H9 (cell line): Measurements from ENCODE around the gene DDX24. TPM values are rescaled to one million over a fixed set of nuclear protein-coding genes. Genes with fewer than 3 reads are reported as not detected.

Source experiments
- DNase-seq: peaks from one replicate; pipeline ENCODE4 v3.0.0-alpha.2; 2017
- H2AFZ ChIP-seq: one replicate; pipeline ENCODE4 v1.6.1; 2013; ENCODE audit warnings: mild to moderate bottlenecking, low read length, control low read depth, moderate library complexity
- H2AK5ac ChIP-seq: 2 replicates; pipeline ENCODE4 v1.6.1; 2013; ENCODE audit warnings: low read length, control low read depth, mixed read lengths; ENCODE audit not compliant: insufficient read length
- H2BK120ac ChIP-seq: one replicate; pipeline ENCODE4 v1.6.1; 2013; ENCODE audit warnings: low read depth, mild to moderate bottlenecking, low read length, control low read depth, inconsistent platforms; ENCODE audit not compliant: poor library complexity, severe bottlenecking
- H2BK12ac ChIP-seq: 2 replicates; pipeline ENCODE4 v1.6.1; 2013; ENCODE audit warnings: low read length, control low read depth, mixed read lengths, low read depth; ENCODE audit not compliant: insufficient read length
- H2BK15ac ChIP-seq: 2 replicates; pipeline ENCODE4 v1.6.1; 2013; ENCODE audit warnings: low read depth, low read length, control low read depth
- H2BK20ac ChIP-seq: one replicate; pipeline ENCODE4 v1.6.1; 2013; ENCODE audit warnings: low read depth, mild to moderate bottlenecking, low read length, control low read depth, inconsistent platforms; ENCODE audit not compliant: poor library complexity, severe bottlenecking
- H2BK5ac ChIP-seq: 2 replicates; pipeline ENCODE4 v1.6.1; 2013; ENCODE audit warnings: low read length, control low read depth, mixed read lengths; ENCODE audit not compliant: insufficient read length
- H3K14ac ChIP-seq: 2 replicates; pipeline ENCODE4 v1.6.1; 2013; ENCODE audit warnings: low read length, control low read depth; ENCODE audit not compliant: insufficient read depth
- H3K18ac ChIP-seq: 2 replicates; pipeline ENCODE4 v1.6.1; 2013; ENCODE audit warnings: low read depth, mild to moderate bottlenecking, mixed read lengths, low read length, control low read depth; ENCODE audit not compliant: insufficient read length
- H3K23ac ChIP-seq: 2 replicates; pipeline ENCODE4 v1.6.1; 2013; ENCODE audit warnings: low read length, control low read depth, mixed read lengths, low read depth; ENCODE audit not compliant: insufficient read length
- H3K23me2 ChIP-seq: 2 replicates; pipeline ENCODE4 v1.6.1; 2013; ENCODE audit warnings: low read depth, mild to moderate bottlenecking, mixed read lengths, low read length, control low read depth; ENCODE audit not compliant: insufficient read length, poor library complexity, severe bottlenecking
- H3K27ac ChIP-seq: 2 replicates; pipeline ENCODE4 v1.5.1; 2013; ENCODE audit warnings: low read length, control low read depth, mixed read lengths, low read depth; ENCODE audit not compliant: insufficient read length
- H3K27me3 ChIP-seq: 2 replicates; pipeline ENCODE4 v1.6.1; 2013; ENCODE audit warnings: low read length, control low read depth, inconsistent platforms; ENCODE audit not compliant: insufficient read depth
- H3K4ac ChIP-seq: 2 replicates; pipeline ENCODE4 v1.6.1; 2013; ENCODE audit warnings: low read depth, mild to moderate bottlenecking, control low read depth, inconsistent platforms, low read length, moderate library complexity
- H3K4me1 ChIP-seq: 2 replicates; pipeline ENCODE4 v1.6.1; 2013; ENCODE audit warnings: low read length, control low read depth, inconsistent platforms; ENCODE audit not compliant: insufficient read depth
- H3K4me2 ChIP-seq: 2 replicates; pipeline ENCODE4 v1.6.1; 2013; ENCODE audit warnings: low read length, control low read depth, mixed read lengths; ENCODE audit not compliant: insufficient read length, insufficient read depth
- H3K56ac ChIP-seq: 2 replicates; pipeline ENCODE4 v1.6.1; 2013; ENCODE audit warnings: low read depth, mild to moderate bottlenecking, mixed read lengths, low read length, control low read depth; ENCODE audit not compliant: insufficient read length
- H3K79me1 ChIP-seq: 2 replicates; pipeline ENCODE4 v1.6.1; 2013; ENCODE audit warnings: low read depth, mild to moderate bottlenecking, moderate library complexity, low read length, control low read depth, inconsistent platforms; ENCODE audit not compliant: insufficient read depth, poor library complexity, severe bottlenecking
- H3K79me2 ChIP-seq: 2 replicates; pipeline ENCODE4 v1.6.1; 2013; ENCODE audit warnings: low read length, control low read depth, inconsistent platforms; ENCODE audit not compliant: insufficient read depth
- H3K9ac ChIP-seq: 2 replicates; pipeline ENCODE4 v1.6.1; 2013; ENCODE audit warnings: low read length, control low read depth, mixed read lengths; ENCODE audit not compliant: insufficient read length; ENCODE audit errors: extremely low read depth
- H3K9me3 ChIP-seq: one replicate; pipeline ENCODE4 v1.6.1; 2013; ENCODE audit warnings: low read depth, low read length, inconsistent platforms; ENCODE audit not compliant: control insufficient read depth
- H3T11ph ChIP-seq: one replicate; pipeline ENCODE4 v1.6.1; 2013; ENCODE audit warnings: mild to moderate bottlenecking, low read length, control low read depth, inconsistent platforms
- H4K20me1 ChIP-seq: one replicate; pipeline ENCODE4 v1.6.1; 2013; ENCODE audit not compliant: control insufficient read depth, insufficient read length, insufficient read depth
- H4K5ac ChIP-seq: 2 replicates; pipeline ENCODE4 v1.6.1; 2013; ENCODE audit warnings: low read depth, mild to moderate bottlenecking, mixed read lengths, low read length, control low read depth; ENCODE audit not compliant: insufficient read length
- H4K8ac ChIP-seq: replicated peaks from 2 replicates; pipeline ENCODE4 v1.6.1; 2013; ENCODE audit warnings: low read length, control low read depth, mixed read lengths, low read depth; ENCODE audit not compliant: insufficient read length
- H4K91ac ChIP-seq: 2 replicates; pipeline ENCODE4 v1.6.1; 2013; ENCODE audit warnings: low read depth, mild to moderate bottlenecking, moderate library complexity, mixed read lengths, low read length, control low read depth; ENCODE audit not compliant: insufficient read length
- H3K27ac Mint-ChIP-seq, 3 experiments: 2 replicates in 2 of 3; 3 replicates in 1 of 3; pipeline ENCODE4 v1.8.0; 2020 to 2021; ENCODE audit warnings: mixed read lengths in 3 of 3, mild to moderate bottlenecking in 1 of 3, moderate library complexity in 1 of 3
- H3K27me3 Mint-ChIP-seq: 2 replicates; pipeline ENCODE4 v1.8.0; 2021; ENCODE audit warnings: low read depth, mild to moderate bottlenecking, moderate library complexity, mixed read lengths
- H3K36me3 Mint-ChIP-seq, 3 experiments: 2 replicates in 2 of 3; 3 replicates in 1 of 3; pipeline ENCODE4 v1.8.0; 2020 to 2021; ENCODE audit warnings: low read depth in 3 of 3, mixed read lengths in 3 of 3; ENCODE audit not compliant: insufficient read depth in 1 of 3
- H3K4me1 Mint-ChIP-seq, 2 experiments: 2 replicates each; pipeline ENCODE4 v1.8.0; 2020; ENCODE audit warnings: mixed read lengths in 2 of 2
- H3K4me3 Mint-ChIP-seq, 2 experiments: 2 replicates in 1 of 2; 3 replicates in 1 of 2; pipeline ENCODE4 v1.8.0; 2020 to 2021; ENCODE audit warnings: mild to moderate bottlenecking in 2 of 2, mixed read lengths in 2 of 2, moderate library complexity in 1 of 2
- H3K9me3 Mint-ChIP-seq, 2 experiments: 2 replicates in 1 of 2; 3 replicates in 1 of 2; pipeline ENCODE4 v1.8.0; 2020; ENCODE audit warnings: mild to moderate bottlenecking in 2 of 2, mixed read lengths in 2 of 2, moderate library complexity in 1 of 2
- CTCF ChIP-seq: fragments of 200-600 bp; sonication (generic); conservative IDR thresholded peaks from 3 replicates; pipeline ENCODE4 v1.8.0; 2021; ENCODE audit warnings: antibody characterized with exemption, mild to moderate bottlenecking
- WGBS: extraction: QIAGEN DNeasy Blood & Tissue Kit; methylation state at CpG from one replicate; pipeline ENCODE4 v1.1.7; 2013; ENCODE audit warnings: missing lambda C conversion rate, low lambda C conversion rate, mixed read lengths; ENCODE audit not compliant: insufficient read length; ENCODE audit errors: extremely low coverage; 5-methylcytosine and 5-hydroxymethylcytosine counted together
- total RNA-seq: library from RNA; stranded (reverse); gene quantifications from 2 replicates; pipeline ENCODE4 v1.2.1, GENCODE V29; 2021

The DDX24 gene
- total RNA-seq, 1 experiment from 2014 or later, result 172 TPM

GRCh38 chr14:94077823-94078222, 3.2 kb downstream of the DDX24 start:
- Mint-ChIP-seq H3K4me3 (no peak overlapping the region; a peak in 1 of 5 replicates), H3K9me3 (peaks cover 15 to 17% of the 10 kb centered on the region in 2 experiments), H3K36me3 (peaks cover 46 to 48% (median 47%) of the 10 kb centered on the region in 3 experiments), H3K27ac (no peak overlapping the region), H3K27me3 (no peaks in the 10 kb centered on the region), H3K4me1 (peaks cover 30 to 33% of the 10 kb centered on the region in 2 experiments)
- WGBS, result no CpG with 5 or more reads among the region's 5 CpGs
- Histone ChIP-seq H2AK5ac (no peak overlapping the region), H4K8ac (no peak overlapping the region), H3K79me2 (peaks cover 41% of the 10 kb centered on the region), H2AFZ (no peak overlapping the region), H3K14ac (no peak overlapping the region), H3K9ac (no peak overlapping the region), H3K18ac (no peak overlapping the region), H4K20me1 (peaks cover 4% of the 10 kb centered on the region), H3K79me1 (peaks cover 4% of the 10 kb centered on the region), H3K56ac (no peak overlapping the region), H3K4ac (no peak overlapping the region), H2BK5ac (no peak overlapping the region), H3K4me2 (no peak overlapping the region), H3K27me3 (no peaks in the 10 kb centered on the region), H2BK20ac (no peak overlapping the region), H3T11ph (no peak overlapping the region), H2BK120ac (no peak overlapping the region), H2BK15ac (no peak overlapping the region), H2BK12ac (no peak overlapping the region), H3K4me1 (peaks cover 2% of the 10 kb centered on the region), H3K23me2 (peaks cover 8% of the 10 kb centered on the region), H4K91ac (no peak overlapping the region), H3K23ac (no peak overlapping the region), H4K5ac (no peak overlapping the region), H3K27ac (no peak overlapping the region), H3K9me3 (no peaks in the 10 kb centered on the region)
- DNase-seq, result no peak
- no peak for TF ChIP-seq CTCF
